NCI-H345 (cell line): ENCODE measurements around the gene RRP36.

Experiments used
- DNase-seq: peaks from one replicate; lab custom pipeline; 2025; lab: John Stamatoyannopoulos, UW

The RRP36 gene

GRCh38 chr6:43070028-43070632, 48.7 kb downstream of the RRP36 start:
- DNase-seq, result peak; percentile 19

GRCh38 chr6:43074847-43075669, 53.6 kb downstream of the RRP36 start:
- DNase-seq, result no peak

- DNase-seq, result peak; percentile 85
Observed at GRCh38 chr6:43075670-43076463, 54.4 kb downstream of the RRP36 start, which contains the start of gene PTK7. TSS of gene PTK7 (plus strand) at chr6:43076314. CDS start at chr6:43076489, 175 bp downstream.

GRCh38 chr6:43076464-43077332, 55.3 kb downstream of the RRP36 start:
- peak; percentile 38 for DNase-seq

DNA sequence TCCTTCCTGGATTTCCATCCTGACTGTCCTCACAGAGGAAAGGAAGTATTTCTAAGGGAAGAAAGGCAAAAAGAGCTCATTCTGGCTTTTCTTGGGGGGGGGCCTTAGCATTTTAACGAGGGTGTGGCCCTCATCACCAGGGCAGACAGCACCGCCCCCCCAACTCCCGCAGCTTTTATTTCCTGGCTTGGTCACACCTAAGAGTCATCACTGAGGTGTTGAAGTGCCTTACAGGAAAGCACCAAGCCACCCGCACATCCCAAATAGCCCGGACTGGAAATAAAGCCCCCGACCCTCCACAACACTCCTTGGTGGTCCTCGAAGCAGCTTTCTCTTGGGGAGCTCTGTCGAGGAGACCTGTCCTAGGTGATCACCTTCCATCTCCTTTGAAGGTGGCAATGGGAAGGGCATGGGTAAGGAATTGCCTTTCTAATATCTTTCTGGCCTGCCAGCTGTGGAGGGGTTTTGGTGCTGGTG, 55.9 kb downstream of the RRP36 start:
- DNase-seq, result no peak

DNA sequence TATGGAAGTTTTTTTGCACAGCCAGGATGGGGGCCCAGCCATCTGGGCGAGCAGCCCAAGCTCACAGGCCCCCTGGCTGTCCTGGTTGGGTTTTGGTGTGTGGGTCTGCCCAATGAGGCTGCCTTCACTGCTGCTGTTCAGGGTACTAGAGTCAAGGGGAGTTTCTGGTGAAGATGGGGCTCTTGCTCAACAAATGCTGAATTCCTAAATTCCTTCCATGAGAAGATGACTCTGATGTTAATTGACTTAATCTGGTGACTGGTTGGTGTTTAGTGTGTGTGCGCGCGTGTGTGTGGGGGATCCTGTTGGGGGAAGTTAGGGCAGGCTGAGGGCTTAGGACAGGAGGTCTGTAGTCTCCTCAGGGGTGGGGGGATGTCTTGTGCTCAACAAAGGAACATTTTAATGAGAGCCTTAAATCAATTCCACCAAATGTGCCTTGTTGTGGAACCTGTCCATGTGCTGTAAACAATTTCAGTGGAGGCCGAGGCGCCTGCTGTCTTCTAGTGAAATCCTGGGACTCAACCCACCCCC, 56.6 kb downstream of the RRP36 start:
- DNase-seq, result no peak

DNA sequence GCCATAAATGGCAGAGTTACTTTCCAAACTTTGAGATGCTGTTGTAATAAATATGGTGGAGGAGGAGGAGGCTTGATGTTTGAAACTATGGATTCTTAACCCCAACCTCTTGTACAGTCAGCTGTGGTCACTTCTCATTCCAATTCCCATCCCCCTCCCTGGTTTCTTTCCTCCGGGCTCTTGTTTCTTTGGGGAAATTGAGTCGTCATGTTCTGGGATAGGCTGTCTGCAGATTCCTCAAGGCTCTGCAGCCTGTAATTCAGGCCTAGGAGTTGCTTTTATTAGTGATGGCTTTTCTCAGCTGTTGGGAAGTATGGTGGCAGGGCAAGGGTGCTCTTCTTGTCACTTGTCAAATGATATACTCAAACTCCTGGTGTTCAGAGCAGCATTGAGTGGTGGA, 57.3 kb downstream of the RRP36 start:
- no peak for DNase-seq
